ENCODE results near the gene EIPR1. TPM values are rescaled to one million over a fixed set of nuclear protein-coding genes. Genes with fewer than 3 reads are reported as not detected.

EIPR1 gene
- polyA plus RNA-seq, 2 of the 4 experiments (the other 2 are of a cell fraction), result 55.0 to 65.0 TPM

DNA sequence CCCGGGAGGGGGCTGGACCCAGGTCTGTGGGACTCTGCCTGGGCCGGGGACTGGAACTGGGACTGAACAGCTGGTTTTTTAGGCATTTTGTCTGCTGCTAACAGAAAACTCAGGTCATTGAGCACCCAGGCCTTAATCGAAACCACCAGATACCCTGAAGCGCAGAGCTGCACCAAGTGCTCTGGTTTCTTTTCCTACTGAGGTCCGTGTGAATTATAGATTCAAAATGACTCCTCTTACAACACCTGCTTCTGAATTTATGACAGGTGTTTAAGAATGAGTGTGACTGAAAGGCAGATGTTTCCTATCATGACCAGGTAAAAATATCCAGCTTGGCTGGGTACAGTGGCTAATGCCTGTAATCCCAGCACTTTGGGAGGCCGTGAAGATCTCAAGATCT, 49.7 kb upstream of the EIPR1 start:
- no peak overlapping the region for H3K4me3 ChIP-seq
- no peak for FAIRE-seq
- ChIA-PET CTCF (interaction anchor here (1.2 to 1.4 kb wide), 2 partner anchors 49 to 224 kb away, joined by 3 to 4 read pairs; no protein-coding TSS in a partner anchor), POLR2A (no interaction called here)
- no peak for TF ChIP-seq HEYL (CRISPR knock-in tag; IDR thresholded peaks at IDR 0.05)
- TF ChIP-seq POLR2AphosphoS2 (conservative IDR thresholded peaks at IDR 0.05; ENCODE audit: low read length), result no peak
- TF ChIP-seq POLR2A (IDR thresholded peaks at IDR 0.05; ENCODE audit: low read length), result no peak
- no peak for TF ChIP-seq SREBF2 (IDR thresholded peaks at IDR 0.05)
- no peak for TF ChIP-seq MYC (IDR thresholded peaks at IDR 0.05; ENCODE audit: borderline replicate concordance, low read length)
- TF ChIP-seq, protein P1, sequence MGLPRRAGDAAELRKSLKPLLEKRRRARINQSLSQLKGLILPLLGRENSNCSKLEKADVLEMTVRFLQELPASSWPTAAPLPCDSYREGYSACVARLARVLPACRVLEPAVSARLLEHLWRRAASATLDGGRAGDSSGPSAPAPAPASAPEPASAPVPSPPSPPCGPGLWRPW (IDR thresholded peaks at IDR 0.05), result no peak
- no peak for TF ChIP-seq EHMT2 (IDR thresholded peaks at IDR 0.05; ENCODE audit: low read depth)
- no peak for TF ChIP-seq CEBPB (IDR thresholded peaks at IDR 0.05)
- TF ChIP-seq, protein P2, sequence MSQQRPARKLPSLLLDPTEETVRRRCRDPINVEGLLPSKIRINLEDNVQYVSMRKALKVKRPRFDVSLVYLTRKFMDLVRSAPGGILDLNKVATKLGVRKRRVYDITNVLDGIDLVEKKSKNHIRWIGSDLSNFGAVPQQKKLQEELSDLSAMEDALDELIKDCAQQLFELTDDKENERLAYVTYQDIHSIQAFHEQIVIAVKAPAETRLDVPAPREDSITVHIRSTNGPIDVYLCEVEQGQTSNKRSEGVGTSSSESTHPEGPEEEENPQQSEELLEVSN (IDR thresholded peaks at IDR 0.05; ENCODE audit: borderline replicate concordance, low read depth), result no peak
- TF ChIP-seq, protein P3, sequence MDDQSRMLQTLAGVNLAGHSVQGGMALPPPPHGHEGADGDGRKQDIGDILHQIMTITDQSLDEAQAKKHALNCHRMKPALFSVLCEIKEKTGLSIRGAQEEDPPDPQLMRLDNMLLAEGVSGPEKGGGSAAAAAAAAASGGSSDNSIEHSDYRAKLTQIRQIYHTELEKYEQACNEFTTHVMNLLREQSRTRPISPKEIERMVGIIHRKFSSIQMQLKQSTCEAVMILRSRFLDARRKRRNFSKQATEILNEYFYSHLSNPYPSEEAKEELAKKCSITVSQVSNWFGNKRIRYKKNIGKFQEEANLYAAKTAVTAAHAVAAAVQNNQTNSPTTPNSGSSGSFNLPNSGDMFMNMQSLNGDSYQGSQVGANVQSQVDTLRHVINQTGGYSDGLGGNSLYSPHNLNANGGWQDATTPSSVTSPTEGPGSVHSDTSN (IDR thresholded peaks at IDR 0.05), result no peak
- no peak for TF ChIP-seq CHD2 (IDR thresholded peaks at IDR 0.05; ENCODE audit: low read length, partially characterized antibody)
- no peak for TF ChIP-seq EHF (CRISPR knock-in tag; IDR thresholded peaks at IDR 0.05)
- no peak for TF ChIP-seq HOXA7 (CRISPR knock-in tag; IDR thresholded peaks at IDR 0.05)
- no peak for DNase-seq (ENCODE audit: low read depth in 1 of 2, low spot score in 1 of 2)
- H3K4me1 ChIP-seq, result no peaks in the 10 kb centered on the region
- no peak for ATAC-seq
- no peak overlapping the region for H3K4me2 ChIP-seq
- WGBS (ENCODE audit: missing lambda C conversion rate), result 95% methylated on average over 6 of the region's 6 CpGs
- no peak overlapping the region for H3K27ac ChIP-seq
- H3K9me3 ChIP-seq, result no peaks in the 10 kb centered on the region

DNA sequence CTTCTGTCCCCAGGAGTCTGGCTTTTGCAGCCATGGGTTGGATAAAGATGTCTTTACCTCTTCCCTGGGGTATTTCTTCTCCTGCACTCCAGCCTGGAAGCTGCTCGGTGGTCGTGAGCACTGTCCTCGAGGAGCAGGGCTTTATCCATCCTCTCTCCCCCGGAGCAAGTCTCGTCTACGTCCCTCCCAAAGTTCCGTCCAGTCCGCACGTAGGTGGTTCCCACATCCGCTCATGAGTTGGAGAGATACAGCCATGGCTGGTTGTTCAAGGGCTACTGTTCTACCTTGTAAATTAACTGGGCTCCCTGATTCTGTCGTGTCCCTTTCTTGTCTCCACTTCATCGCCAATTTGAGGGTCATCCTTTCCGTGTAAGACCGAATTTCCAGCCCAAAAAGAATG, 49.0 kb upstream of the EIPR1 start:
- FAIRE-seq (no peak), DNase-seq (ENCODE audit: low read depth in 1 of 2, low spot score in 1 of 2) (no peak), ATAC-seq (no peak)
- Histone ChIP-seq H3K4me2 (no peak overlapping the region), H3K4me1 (no peaks in the 10 kb centered on the region), H3K4me3 (no peak overlapping the region), H3K27ac (no peak overlapping the region), H3K9me3 (no peaks in the 10 kb centered on the region)
- CTCF ChIA-PET, result interaction anchor here (0.8 to 1.4 kb wide), 4 partner anchors 48 to 1262 kb away, joined by 3 to 4 read pairs (median 3); no protein-coding TSS in a partner anchor
- 96% methylated on average over 14 of the region's 14 CpGs for WGBS (ENCODE audit: missing lambda C conversion rate)
- no peak for TF ChIP-seq RFX5 (IDR thresholded peaks at IDR 0.05)
- TF ChIP-seq ZSCAN20 (CRISPR knock-in tag; IDR thresholded peaks at IDR 0.05), result no peak
- no peak for TF ChIP-seq TFCP2L1 (CRISPR knock-in tag; IDR thresholded peaks at IDR 0.05)
- no peak for TF ChIP-seq MAZ (IDR thresholded peaks at IDR 0.05; ENCODE audit: borderline replicate concordance, low read depth, low read length)
- TF ChIP-seq NPAS2 (CRISPR knock-in tag; IDR thresholded peaks at IDR 0.05; ENCODE audit: borderline replicate concordance), result no peak
- TF ChIP-seq, protein P4, sequence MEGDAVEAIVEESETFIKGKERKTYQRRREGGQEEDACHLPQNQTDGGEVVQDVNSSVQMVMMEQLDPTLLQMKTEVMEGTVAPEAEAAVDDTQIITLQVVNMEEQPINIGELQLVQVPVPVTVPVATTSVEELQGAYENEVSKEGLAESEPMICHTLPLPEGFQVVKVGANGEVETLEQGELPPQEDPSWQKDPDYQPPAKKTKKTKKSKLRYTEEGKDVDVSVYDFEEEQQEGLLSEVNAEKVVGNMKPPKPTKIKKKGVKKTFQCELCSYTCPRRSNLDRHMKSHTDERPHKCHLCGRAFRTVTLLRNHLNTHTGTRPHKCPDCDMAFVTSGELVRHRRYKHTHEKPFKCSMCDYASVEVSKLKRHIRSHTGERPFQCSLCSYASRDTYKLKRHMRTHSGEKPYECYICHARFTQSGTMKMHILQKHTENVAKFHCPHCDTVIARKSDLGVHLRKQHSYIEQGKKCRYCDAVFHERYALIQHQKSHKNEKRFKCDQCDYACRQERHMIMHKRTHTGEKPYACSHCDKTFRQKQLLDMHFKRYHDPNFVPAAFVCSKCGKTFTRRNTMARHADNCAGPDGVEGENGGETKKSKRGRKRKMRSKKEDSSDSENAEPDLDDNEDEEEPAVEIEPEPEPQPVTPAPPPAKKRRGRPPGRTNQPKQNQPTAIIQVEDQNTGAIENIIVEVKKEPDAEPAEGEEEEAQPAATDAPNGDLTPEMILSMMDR (IDR thresholded peaks at IDR 0.05), result no peak
- TF ChIP-seq FOSB (CRISPR knock-in tag; IDR thresholded peaks at IDR 0.05), result no peak
- no peak for TF ChIP-seq HOXB13 (CRISPR knock-in tag; IDR thresholded peaks at IDR 0.05; ENCODE audit: low read depth)
- TF ChIP-seq NFE2L2 (conservative IDR thresholded peaks at IDR 0.05; ENCODE audit: low read length), result no peak
- no peak for TF ChIP-seq HOXB5 (CRISPR knock-in tag; IDR thresholded peaks at IDR 0.05)
- TF ChIP-seq SMC3 (IDR thresholded peaks at IDR 0.05), result no peak
- TF ChIP-seq, protein P5, sequence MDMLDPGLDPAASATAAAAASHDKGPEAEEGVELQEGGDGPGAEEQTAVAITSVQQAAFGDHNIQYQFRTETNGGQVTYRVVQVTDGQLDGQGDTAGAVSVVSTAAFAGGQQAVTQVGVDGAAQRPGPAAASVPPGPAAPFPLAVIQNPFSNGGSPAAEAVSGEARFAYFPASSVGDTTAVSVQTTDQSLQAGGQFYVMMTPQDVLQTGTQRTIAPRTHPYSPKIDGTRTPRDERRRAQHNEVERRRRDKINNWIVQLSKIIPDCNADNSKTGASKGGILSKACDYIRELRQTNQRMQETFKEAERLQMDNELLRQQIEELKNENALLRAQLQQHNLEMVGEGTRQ (IDR thresholded peaks at IDR 0.05), result no peak
- no peak for TF ChIP-seq CBX8 (IDR thresholded peaks at IDR 0.05)
- TF ChIP-seq JUN (IDR thresholded peaks at IDR 0.05), result no peak
- TF ChIP-seq HEYL (CRISPR knock-in tag; IDR thresholded peaks at IDR 0.05), result no peak
- no peak for TF ChIP-seq RARB (CRISPR knock-in tag; IDR thresholded peaks at IDR 0.05)
- POLR2A ChIA-PET, result no interaction called here
